Thyroid gland (tissue), 4 donors: ENCODE data around the gene CEMIP2. TPM values are rescaled to one million over a fixed set of nuclear protein-coding genes. Genes with fewer than 3 reads are reported as not detected.

Experiments used
- DNase-seq, 2 donors: peaks; one replicate each; pipeline ENCODE4 v3.0.0-alpha.2; 2019
- H3K27ac ChIP-seq, 3 donors: fragments of 200-600 bp; sonication (generic); 1 replicate in 2 of 3; 2 replicates in 1 of 3; pipeline ENCODE4 v1.5.1; 2016 to 2019; ENCODE audit warnings: mild to moderate bottlenecking in 1 of 3, moderate library complexity in 1 of 3
- H3K27me3 ChIP-seq: fragments of 200-600 bp; sonication (generic); one replicate; pipeline ENCODE4 v1.5.1; 2019
- H3K36me3 ChIP-seq, 2 donors: fragments of 200-600 bp; sonication (generic); one replicate each; pipeline ENCODE4 v1.5.1; 2016 to 2019
- H3K4me1 ChIP-seq, 2 donors: fragments of 200-600 bp; sonication (generic); one replicate each; pipeline ENCODE4 v1.5.1; 2017 to 2019
- H3K4me3 ChIP-seq, 3 donors: fragments of 200-600 bp; sonication (generic); replicated peaks in 1 of 3; 1 replicate in 2 of 3; 2 replicates in 1 of 3; pipeline ENCODE4 v1.5.1; 2016; ENCODE audit warnings: mild to moderate bottlenecking in 1 of 3
- H3K9me3 ChIP-seq: fragments of 200-600 bp; sonication (generic); one replicate; pipeline ENCODE4 v1.5.1; 2017
- CTCF ChIP-seq, 6 experiments: fragments of 200-600 bp in 3 of 6; fragments of 450-650 bp in 3 of 6; sonication (generic) in 3 of 6; IDR thresholded peaks; one replicate each; pipeline ENCODE4 v1.5.1; 2016 to 2019; ENCODE audit warnings: antibody characterized with exemption in 6 of 6, mild to moderate bottlenecking in 2 of 6, inconsistent platforms in 1 of 6, moderate library complexity in 1 of 6
- POLR2A ChIP-seq, 2 donors: fragments of 450-650 bp; IDR thresholded peaks; one replicate each; pipeline ENCODE4 v1.6.1; 2017; ENCODE audit warnings: antibody characterized with exemption in 2 of 2, mild to moderate bottlenecking in 2 of 2, moderate library complexity in 1 of 2
- WGBS, 2 donors: methylation state at CpG; one replicate each; pipeline ENCODE4 v1.1.5; 2017; 5-methylcytosine and 5-hydroxymethylcytosine counted together
- intact Hi-C: fragments of 100-400 bp; cut with DNase I; formaldehyde crosslinking; loops from one replicate; pipeline ENCODE4 v1.15.1; 2023
- total RNA-seq, 4 donors: library from RNA; depleted of rRNA; stranded (reverse); fragments of >200 nt; gene quantifications; one replicate each; pipeline ENCODE4 v1.2.3, GENCODE V29; 2016

The CEMIP2 gene
- total RNA-seq, 4 donors from 2014 or later: 29.6 to 111 (median 34.0) TPM

- H3K27ac ChIP-seq: no peak overlapping the region
- no peaks in the 10 kb centered on the region for H3K4me1 ChIP-seq
- H3K4me3 ChIP-seq: no peak overlapping the region
- intact Hi-C loops: no loop called here
- no peak for DNase-seq
- no peaks in the 10 kb centered on the region for H3K27me3 ChIP-seq
- 88 to 92% methylated on average over 1 of the region's 1 CpG for WGBS, 2 donors
- TF ChIP-seq POLR2A (IDR thresholded peaks at IDR 0.05) (no peak), CTCF (IDR thresholded peaks at IDR 0.05) (no peak)
- no peaks in the 10 kb centered on the region for H3K36me3 ChIP-seq
- no peaks in the 10 kb centered on the region for H3K9me3 ChIP-seq
Measured at GRCh38 chr9:71646131-71646530, 122.2 kb downstream of the CEMIP2 start.

- no peaks in the 10 kb centered on the region for H3K9me3 ChIP-seq
- no peaks in the 10 kb centered on the region for H3K27me3 ChIP-seq
- DNase-seq: no peak
- no peak for TF ChIP-seq CTCF (IDR thresholded peaks at IDR 0.05)
- TF ChIP-seq POLR2A (IDR thresholded peaks at IDR 0.05): no peak
- no peak overlapping the region for H3K4me3 ChIP-seq
- H3K36me3 ChIP-seq: no peaks in the 10 kb centered on the region
- WGBS, 2 donors: 83 to 84% methylated on average over 1 of the region's 1 CpG
- H3K4me1 ChIP-seq: no peaks in the 10 kb centered on the region
- no peak overlapping the region for H3K27ac ChIP-seq
- intact Hi-C loops: no loop called here
Measured at GRCh38 chr9:71644819-71645362, 123.4 kb downstream of the CEMIP2 start.

GRCh38 chr9:71643330-71643729 lies 125.0 kb downstream of the CEMIP2 start:
- no peaks in the 10 kb centered on the region for H3K9me3 ChIP-seq
- H3K36me3 ChIP-seq: no peaks in the 10 kb centered on the region
- H3K4me1 ChIP-seq: no peaks in the 10 kb centered on the region
- H3K27me3 ChIP-seq: no peaks in the 10 kb centered on the region
- TF ChIP-seq CTCF (IDR thresholded peaks at IDR 0.05) (no peak), POLR2A (IDR thresholded peaks at IDR 0.05) (no peak)
- WGBS, 2 donors: 69 to 74% methylated on average over 2 of the region's 2 CpGs
- H3K27ac ChIP-seq: no peak overlapping the region
- no peak overlapping the region for H3K4me3 ChIP-seq
- intact Hi-C loops: no loop called here
- no peak for DNase-seq

- no peak overlapping the region for H3K4me3 ChIP-seq
- intact Hi-C loops: no loop called here
- H3K9me3 ChIP-seq: no peaks in the 10 kb centered on the region
- DNase-seq: no peak
- H3K4me1 ChIP-seq: no peaks in the 10 kb centered on the region
- no peak overlapping the region for H3K27ac ChIP-seq
- whole genome bisulfite sequencing, 2 donors: 87 to 97% methylated on average over 5 of the region's 5 CpGs
- H3K27me3 ChIP-seq: no peaks in the 10 kb centered on the region
- H3K36me3 ChIP-seq: no peaks in the 10 kb centered on the region
- TF ChIP-seq POLR2A (IDR thresholded peaks at IDR 0.05) (no peak), CTCF (IDR thresholded peaks at IDR 0.05) (no peak)
Measured at GRCh38 chr9:71642056-71642455, 126.3 kb downstream of the CEMIP2 start.

GRCh38 chr9:71638627-71639026 lies 129.7 kb downstream of the CEMIP2 start:
- DNase-seq: peak in 1 of 2 donors; percentile 5
- Histone ChIP-seq H3K27ac (peak overlapping the region in 2 of 3 donors; percentile 3 to 41), H3K9me3 (no peaks in the 10 kb centered on the region), H3K36me3 (no peaks in the 10 kb centered on the region), H3K27me3 (no peaks in the 10 kb centered on the region), H3K4me1 (no peaks in the 10 kb centered on the region), H3K4me3 (no peak overlapping the region)
- no peak for TF ChIP-seq CTCF (IDR thresholded peaks at IDR 0.05)
- no peak for TF ChIP-seq POLR2A (IDR thresholded peaks at IDR 0.05)
- 77 to 79% methylated on average over 7 of the region's 7 CpGs for WGBS, 2 donors
- intact Hi-C loops: no loop called here
